HG03159 (cell line): ENCODE data around the gene ENDOU.

Experiments
- ATAC-seq: cut with Tn5 transposase; IDR thresholded peaks from one replicate; pipeline ENCODE4 v1.9.1; 2021; ENCODE audit warnings: mild to moderate bottlenecking, moderate library complexity; ENCODE audit not compliant: unreplicated experiment

The ENDOU gene

GRCh38 chr12:47757840-47758583 is 32.7 kb upstream of the ENDOU start:
- ATAC-seq, result no peak

DNA sequence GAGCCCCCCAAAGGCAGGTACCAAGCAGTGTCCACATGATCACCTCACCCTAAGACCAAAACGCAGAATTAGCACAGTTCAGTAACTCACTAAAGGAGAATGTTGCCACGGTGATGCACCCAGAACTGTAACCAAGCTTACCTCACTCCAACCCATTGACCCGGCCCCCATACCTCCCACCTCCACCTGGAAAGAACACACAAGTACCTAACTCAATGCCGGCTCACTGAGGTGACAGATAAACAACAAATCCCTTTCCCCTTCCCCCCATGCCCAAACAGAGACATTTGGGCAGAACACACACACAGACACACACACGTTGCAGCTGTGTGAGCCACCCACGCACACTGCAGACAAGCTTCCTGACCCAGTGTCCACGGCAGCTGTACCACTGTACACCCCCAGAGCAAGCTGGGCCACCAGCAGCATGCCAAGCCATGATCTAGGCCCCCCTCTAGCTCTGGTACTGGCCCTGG is 32.1 kb upstream of the ENDOU start:
- no peak for ATAC-seq

- peak; percentile 53 for ATAC-seq
These were observed 30.6 kb upstream of the ENDOU start for GRCh38 chr12:47755655-47756562.

DNA sequence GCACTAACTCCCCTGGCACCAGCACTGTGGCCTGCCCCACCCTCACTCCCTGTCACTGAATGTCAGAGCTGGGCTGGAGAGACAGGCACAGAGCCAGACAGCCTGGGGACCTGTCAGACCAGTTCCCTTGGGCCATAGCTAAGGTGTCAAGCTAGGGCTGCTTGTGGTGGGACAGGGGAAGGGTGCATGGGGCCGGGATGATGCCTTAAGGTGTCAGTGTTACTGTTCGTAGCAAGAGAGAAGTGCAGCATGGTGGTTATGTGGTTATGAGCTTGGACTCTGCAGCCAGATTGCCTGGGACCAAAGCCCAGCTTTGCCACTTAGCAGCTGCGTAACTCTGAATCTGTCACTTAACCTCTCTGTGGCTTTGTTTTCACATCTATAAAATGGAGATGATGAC is 29.6 kb upstream of the ENDOU start:
- peak; percentile 31 for ATAC-seq

- ATAC-seq, result no peak
These were observed 28.8 kb upstream of the ENDOU start for GRCh38 chr12:47754126-47754525.

DNA sequence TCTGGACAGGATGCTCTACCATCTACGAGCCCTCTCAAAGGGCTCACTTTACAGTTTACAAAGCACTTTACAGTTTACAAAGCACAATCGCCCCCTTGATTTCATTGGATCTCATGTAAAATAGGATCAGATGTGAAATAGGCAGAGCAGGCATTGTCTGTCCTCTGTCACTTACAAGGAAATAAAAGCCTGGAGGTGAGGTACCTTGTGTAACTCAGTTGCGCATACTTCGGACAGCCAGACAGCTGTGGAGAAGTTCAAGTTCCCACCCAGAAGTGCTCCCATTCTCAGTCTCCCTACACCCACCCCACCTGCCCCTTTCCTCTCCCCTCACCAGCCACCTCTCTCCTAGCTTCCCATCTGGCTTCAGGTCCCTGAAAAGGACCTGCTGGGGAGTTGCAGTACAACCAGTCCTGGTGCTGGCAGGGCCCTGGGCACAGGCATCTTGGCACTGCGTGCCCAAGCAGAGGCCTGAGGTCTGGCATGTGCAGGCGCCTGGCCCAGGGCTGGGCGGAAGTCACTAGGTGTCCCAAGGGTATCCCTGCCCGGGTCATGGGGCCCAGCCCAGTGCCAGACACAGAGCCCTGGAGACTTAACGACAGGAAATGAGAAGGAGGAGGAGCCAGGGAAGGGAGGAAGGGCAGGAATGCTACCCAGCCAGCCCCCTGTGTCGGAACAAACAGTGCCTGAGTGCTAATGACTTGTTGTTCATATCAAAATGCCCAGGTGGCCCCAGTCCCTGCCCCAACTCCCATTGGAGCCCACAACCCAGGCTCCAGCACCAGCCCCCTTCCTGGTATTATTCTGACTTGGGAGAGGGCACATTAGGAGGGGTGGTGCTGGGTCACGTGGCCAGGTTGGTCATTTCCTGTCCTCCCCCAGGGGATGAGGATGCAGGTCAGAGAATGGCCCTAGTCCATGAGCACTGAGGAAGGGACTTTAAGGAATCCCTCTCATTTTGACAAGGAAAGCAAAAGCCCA is 28.0 kb upstream of the ENDOU start:
- ATAC-seq, result no peak

DNA sequence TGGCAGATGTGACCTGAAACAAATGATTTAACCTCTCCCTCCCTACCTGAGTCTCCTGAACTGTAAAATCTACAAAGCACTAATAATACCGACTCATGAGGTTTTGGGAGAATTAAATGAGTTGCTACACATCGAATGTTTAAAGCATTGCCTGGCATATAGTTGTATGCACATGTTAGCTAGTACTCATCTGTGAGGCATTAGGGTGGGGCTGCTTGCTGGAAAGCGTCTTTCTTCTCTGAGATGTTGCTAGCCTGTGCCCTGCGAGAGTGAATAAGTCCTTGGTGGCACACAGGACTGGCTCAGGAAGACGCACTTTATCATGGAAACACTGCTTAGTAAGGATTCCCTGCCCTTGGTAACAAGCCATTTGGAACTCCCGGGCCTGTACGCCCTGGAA is 27.3 kb upstream of the ENDOU start:
- ATAC-seq, result no peak

GRCh38 chr12:47752121-47752520 is 26.8 kb upstream of the ENDOU start:
- no peak for ATAC-seq

DNA sequence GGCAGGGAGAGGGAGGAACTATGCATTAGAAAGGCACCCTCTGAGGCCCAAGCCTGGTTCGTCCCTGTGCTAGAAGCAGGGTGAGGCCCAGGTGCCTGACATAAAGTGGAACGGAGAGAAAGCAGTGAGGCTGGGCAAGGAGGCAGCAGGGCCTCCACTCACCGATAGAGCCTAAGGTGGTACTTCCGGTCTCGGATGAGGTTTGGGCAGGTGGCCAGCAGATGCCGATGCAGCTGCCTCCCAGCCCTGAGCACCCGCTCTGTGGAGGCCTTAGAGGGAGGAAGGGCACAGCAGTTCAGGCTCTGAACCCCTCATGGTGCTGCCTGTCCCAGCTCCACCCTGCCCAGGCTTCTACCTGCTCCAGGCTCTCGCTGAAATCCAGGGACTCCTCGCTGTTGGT is 26.3 kb upstream of the ENDOU start:
- no peak for ATAC-seq

DNA sequence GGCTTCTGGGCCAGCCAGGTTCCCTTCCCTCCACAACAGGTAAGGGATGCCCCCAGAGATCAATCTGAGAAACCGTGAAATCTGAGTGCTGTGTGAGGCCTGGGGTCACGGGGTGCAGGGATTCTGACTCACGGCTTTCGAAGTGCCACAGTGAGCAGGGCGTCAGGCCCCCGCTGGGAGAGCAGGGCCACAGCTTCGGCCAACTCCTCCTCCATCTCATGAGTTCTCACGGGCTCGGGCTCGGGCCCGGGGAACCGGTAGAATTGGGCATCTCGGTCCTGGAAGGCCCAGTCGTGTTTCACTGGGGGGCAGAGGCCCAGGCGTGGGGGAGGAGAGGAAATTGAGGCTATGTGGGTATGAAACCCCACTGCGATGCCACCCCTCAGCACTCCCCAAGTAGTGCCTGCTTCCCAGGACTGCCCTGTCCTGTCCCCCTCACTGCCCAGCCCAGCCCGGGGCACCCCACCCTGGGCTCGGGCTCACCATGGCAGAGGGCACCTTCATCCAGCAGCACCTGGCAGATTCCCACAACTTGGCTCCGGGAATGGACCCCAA is 25.7 kb upstream of the ENDOU start:
- ATAC-seq, result no peak

- no peak for ATAC-seq
These were observed 25.0 kb upstream of the ENDOU start for GRCh38 chr12:47750229-47750798.

DNA sequence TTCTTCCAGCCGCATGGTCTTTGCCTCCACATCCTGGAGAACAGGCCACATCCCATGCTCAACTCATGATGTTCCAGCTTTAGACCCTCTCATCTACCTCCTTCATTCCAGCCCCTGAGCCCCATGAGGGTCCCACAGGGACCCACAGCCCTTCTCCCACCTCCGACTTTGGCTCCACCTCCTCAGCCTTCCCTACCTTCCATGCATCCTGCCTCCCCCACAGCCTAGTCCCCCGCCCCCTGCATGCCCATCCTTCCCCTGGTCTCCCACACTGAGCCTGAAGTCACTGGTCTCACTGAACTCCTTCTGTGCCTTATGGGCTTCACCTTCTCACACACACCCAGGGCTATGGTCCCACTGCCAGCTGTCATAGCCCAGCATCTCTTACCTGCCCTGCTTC is 23.6 kb upstream of the ENDOU start:
- no peak for ATAC-seq

DNA sequence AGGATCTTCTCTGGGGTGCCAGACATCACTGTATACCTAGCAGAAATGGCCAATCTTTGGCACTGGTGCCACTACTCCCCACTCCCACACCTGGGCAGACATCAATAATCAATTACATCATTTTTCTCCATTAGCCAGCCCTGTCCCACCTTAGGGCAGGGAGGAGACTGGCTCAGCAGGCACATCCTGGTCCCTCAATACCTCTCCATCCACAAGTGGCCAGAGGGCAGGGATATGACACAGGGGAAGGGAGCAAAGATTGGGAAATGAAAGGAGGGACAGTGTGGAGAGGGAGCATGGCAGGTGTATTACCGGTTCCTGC is 23.2 kb upstream of the ENDOU start:
- ATAC-seq, result no peak

DNA sequence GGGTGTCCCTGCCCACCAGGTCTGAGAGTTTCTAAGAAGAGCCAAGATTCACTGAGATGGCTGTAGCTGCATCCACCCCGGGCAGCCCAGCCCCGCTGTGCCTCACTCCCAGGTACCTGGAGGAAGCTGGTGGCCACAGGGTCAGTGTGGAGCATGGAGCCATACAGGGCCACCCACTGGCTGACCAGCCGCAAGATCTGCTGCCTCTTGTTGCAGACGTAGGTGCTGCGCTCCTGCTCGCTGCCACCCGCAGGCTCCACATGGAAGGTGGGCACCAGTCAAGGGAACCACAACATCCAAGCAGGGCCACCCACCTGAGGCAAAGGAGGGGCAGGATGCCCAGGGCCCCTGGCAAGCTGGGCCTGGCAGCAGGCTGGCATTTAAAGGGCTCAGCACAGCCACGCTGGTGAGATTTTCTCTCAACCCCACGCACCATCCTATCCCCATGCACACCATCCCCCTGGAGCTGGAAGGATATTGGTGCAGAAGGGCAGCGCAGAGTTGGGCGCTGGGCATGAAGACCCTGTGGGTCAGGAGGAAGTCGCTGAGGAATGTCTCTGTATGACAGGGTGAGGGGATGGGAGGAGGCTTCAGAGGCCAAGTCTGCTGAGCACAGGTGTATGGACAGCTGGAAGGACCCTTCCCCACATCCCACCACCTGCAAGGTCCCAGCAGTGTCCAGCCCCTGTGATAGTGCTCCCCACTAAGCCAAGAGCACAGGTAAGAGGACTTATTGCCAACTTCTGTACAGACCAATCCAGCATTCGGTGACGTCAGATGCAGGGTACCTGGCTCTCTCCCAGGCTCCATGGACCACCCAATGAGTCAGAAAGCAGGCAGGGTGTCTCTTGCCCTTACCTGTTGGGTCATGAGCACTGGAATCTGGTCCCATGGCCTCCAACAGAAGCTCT is 22.6 kb upstream of the ENDOU start:
- no peak for ATAC-seq

GRCh38 chr12:47747126-47747525 is 21.8 kb upstream of the ENDOU start:
- no peak for ATAC-seq

- no peak for ATAC-seq
These were observed 21.2 kb upstream of the ENDOU start for GRCh38 chr12:47746523-47746922.

DNA sequence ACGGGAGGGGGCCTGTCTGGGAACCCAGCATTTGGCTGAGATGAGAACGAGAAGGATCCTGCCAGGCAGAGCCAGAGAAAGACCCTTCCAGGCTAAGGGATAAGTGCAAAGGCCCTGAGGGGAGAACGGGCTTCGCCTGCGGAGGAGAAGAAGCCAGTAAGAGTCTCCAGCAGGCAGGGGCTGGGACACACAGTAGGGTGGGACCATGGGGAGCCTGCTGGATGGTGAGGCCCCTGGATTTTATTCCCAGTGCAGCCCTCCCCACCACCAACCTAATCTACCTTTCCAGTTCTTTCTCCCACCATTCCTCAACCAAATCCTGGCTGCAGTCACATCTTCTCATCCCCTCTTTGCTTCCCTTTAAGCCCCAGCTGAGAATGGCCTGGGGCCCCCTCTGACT is 20.8 kb upstream of the ENDOU start:
- no peak for ATAC-seq

- no peak for ATAC-seq
These were observed 20.3 kb upstream of the ENDOU start for GRCh38 chr12:47745485-47746041.
